Mucosa of descending colon (tissue), 3 donors: Measurements from ENCODE around the gene C1orf116. TPM values are rescaled to one million over a fixed set of nuclear protein-coding genes. Genes with fewer than 3 reads are reported as not detected.
A peak's percentile ranks its signal among the peaks of the same experiment; 100 is the strongest.

Source experiments
- ATAC-seq: fragments of 200-7000 bp; cut with Tn5 transposase; one replicate; pipeline ENCODE4 v1.9.1; 2020; ENCODE audit warnings: mild to moderate bottlenecking, moderate library complexity
- DNase-seq, 3 donors: peaks; one replicate each; pipeline ENCODE4 v3.0.0-alpha.2; 2020
- H3K36me3 ChIP-seq: fragments of 200-600 bp; one replicate; pipeline ENCODE4 v1.8.0; 2021; ENCODE audit warnings: low read depth, mild to moderate bottlenecking
- H3K4me1 ChIP-seq: fragments of 200-600 bp; one replicate; pipeline ENCODE4 v1.8.0; 2021; ENCODE audit warnings: low read depth, mild to moderate bottlenecking
- H3K4me3 ChIP-seq: fragments of 200-600 bp; one replicate; pipeline ENCODE4 v1.8.0; 2021; ENCODE audit warnings: mild to moderate bottlenecking
- H3K9me3 ChIP-seq: fragments of 200-600 bp; one replicate; pipeline ENCODE4 v1.8.0; 2021; ENCODE audit warnings: mild to moderate bottlenecking
- intact Hi-C, 2 donors: fragments of 100-400 bp; cut with DNase I in 1 of 2; cut with micrococcal nuclease in 1 of 2; formaldehyde crosslinking; loops; one replicate each; pipeline versions ENCODE4 v1.11.0 to v1.11.1; 2022; cut with DNase I, micrococcal nuclease
- total RNA-seq, 3 donors: library from RNA; stranded (reverse); fragmentation: NEBNext Ultra II Directional in 2 of 3; extraction: Animal tissue kit (Norgen Biotek cat#: 25700) in 2 of 3; gene quantifications; one replicate each; pipeline versions ENCODE4 v1.2.1 to v1.2.4, GENCODE V29; 2021 to 2023
- TF ChIP-seq, protein P1 (sequence below): fragments of 200-600 bp; IDR thresholded peaks from one replicate; pipeline ENCODE4 v1.8.0; 2022; ENCODE audit warnings: antibody characterized with exemption, mild to moderate bottlenecking
- donor health status: DM: no; HTN: no; CAD: no; lungs with moderate emphysema.
- donor health status: DM: no; HTN: no; CAD: no.
- donor health status: DM: no; HTN: yes; CAD: no.

The C1orf116 gene
- total RNA-seq, 3 donors from 2014 or later: 8.7 to 31.0 (median 25.4) TPM

DNA sequence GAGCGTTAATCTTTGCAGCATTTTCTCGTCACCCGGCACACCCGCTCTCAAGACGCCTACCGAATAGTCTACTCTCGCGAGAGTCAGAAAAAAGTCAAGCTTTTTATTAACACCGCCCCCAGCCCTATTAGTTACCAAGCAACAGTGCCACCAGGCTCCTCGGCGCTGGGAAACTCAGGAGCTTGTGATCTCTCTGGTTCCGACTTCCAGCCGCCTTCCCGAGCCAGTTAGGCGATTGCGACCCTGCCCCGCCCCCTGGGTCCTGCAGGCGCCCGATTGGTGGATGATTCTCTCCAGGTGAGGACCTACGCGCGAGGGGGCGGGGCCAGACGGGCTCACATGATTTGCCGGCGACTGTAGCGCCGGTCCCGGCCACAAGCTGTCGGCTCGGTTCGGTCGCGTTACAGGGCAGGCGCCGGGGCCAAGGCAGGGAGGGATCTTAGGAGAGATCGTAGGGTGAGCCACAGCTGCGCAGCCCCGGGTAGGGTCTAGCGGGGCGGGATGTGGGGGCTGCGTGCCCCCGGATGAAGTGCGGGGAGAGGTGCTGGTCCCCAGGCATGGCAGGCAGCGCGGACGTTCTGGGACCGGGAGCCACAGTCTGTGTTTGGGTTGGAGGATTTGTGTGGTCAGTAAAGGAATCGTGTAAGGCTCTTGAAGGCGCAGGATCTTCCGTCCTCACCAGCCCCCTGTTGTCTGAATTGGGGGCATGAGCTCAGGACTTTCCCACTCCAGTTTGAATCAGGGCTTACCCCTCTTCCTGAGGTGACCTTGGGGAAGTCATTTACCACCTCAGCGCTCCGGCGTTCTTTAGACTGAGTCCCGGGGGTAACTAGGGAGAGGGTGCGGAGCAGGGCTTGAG, 20.6 kb upstream of the C1orf116 start, which contains the start of gene PFKFB2:
PFKFB2 (plus strand) TSS at position 365 of the 859 bp plus-strand sequence. CDS start 1,443 bp downstream, outside the sequence.
- peak; percentile 88 for ATAC-seq
- intact Hi-C loops: no loop called here
- TF ChIP-seq, protein P1, sequence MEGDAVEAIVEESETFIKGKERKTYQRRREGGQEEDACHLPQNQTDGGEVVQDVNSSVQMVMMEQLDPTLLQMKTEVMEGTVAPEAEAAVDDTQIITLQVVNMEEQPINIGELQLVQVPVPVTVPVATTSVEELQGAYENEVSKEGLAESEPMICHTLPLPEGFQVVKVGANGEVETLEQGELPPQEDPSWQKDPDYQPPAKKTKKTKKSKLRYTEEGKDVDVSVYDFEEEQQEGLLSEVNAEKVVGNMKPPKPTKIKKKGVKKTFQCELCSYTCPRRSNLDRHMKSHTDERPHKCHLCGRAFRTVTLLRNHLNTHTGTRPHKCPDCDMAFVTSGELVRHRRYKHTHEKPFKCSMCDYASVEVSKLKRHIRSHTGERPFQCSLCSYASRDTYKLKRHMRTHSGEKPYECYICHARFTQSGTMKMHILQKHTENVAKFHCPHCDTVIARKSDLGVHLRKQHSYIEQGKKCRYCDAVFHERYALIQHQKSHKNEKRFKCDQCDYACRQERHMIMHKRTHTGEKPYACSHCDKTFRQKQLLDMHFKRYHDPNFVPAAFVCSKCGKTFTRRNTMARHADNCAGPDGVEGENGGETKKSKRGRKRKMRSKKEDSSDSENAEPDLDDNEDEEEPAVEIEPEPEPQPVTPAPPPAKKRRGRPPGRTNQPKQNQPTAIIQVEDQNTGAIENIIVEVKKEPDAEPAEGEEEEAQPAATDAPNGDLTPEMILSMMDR: peak; percentile 1
- H3K36me3 ChIP-seq: no peaks in the 10 kb centered on the region
- peaks cover 32% of the 10 kb centered on the region for H3K4me1 ChIP-seq
- H3K9me3 ChIP-seq: no peaks in the 10 kb centered on the region
- DNase-seq: peak; percentile 99 to 100 (median 99)
- peak within 1 kb of the TSS; percentile 47 for H3K4me3 ChIP-seq

DNA sequence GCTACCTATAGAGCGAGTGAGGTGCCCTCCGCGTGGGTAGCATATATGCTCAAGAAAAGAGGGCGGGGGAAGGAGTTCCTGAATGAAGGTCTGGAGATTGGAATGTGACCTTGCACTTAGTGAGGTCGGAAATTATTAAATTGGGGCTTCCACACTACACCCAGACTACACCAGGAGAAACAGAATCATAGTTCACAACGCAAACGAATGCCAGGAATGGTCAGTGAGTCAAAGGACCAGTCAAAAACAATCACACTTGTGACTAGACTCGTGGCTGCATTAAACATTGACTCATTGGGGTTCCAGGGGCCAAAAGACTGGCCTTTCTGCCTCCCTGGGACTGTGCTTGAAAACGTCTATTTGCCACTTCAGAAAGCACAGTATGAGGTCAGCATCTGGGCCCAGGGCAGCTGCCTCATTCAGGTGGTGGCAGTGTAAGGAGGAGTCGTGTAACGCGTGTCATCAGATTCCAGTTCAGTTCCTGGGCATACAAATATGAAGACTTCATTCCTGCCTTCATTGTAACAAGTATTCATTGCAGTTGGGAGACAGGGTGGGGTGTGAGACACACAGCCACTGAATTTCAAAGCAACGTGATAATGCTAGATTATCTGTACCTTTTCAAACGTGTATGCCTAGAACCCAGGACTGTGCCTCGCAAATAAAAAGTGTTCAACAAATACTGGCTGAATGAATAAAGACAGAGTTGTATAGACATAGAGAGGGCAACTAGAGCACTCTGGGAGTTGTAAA, 18.8 kb upstream of the C1orf116 start, which contains the start of gene YOD1:
YOD1 (minus strand) TSS at position 18 of the 753 bp plus-strand sequence. CDS start 178 bp downstream, outside the sequence.
- Histone ChIP-seq H3K9me3 (no peaks in the 10 kb centered on the region), H3K4me1 (peaks cover 39% of the 10 kb centered on the region), H3K4me3 (peak within 1 kb of the TSS; percentile 92), H3K36me3 (no peaks in the 10 kb centered on the region)
- DNase-seq: peak; percentile 33 to 50 (median 44)
- TF ChIP-seq, protein P1: no peak
- intact Hi-C loops: no loop called here
- peak; percentile 20 for ATAC-seq

DNA sequence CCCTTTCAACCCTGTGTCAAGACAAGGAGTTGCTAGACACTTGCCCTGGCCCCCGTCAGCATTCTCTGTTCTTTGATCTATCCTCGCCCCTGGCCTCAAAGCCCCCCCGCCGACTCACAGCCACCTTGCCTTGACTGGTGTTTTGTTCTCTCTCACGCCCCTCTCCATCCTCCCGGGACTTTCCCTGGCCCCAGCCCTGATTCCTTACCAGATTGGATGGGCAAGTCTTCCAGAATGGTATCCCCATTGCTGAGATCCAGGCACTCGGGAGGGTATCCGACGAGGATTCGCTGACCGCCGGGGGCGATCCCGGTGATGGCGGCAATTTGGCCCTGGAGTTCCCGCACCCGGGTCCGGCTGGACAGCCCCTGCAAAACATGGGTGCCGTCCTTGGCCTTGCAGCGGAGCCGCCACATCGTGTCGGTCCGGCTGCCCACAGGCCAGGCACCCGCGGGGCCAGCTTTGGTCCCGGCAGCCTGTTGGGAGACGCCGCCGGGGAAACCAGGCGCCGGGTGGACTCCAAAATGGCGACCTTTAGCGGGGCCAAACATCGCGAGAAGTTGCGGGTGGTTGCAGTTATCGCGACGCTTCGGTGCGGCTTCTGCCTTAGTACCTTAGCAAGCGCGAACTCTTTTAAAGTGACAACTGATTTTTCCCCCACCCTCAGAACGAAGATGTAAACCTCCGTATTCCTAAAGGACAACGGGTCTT, 18.1 kb upstream of the C1orf116 start:
- Histone ChIP-seq H3K4me1 (peaks cover 39% of the 10 kb centered on the region), H3K36me3 (no peaks in the 10 kb centered on the region), H3K9me3 (no peaks in the 10 kb centered on the region), H3K4me3 (peak overlapping the region; percentile 92)
- peak; percentile 65 for ATAC-seq
- intact Hi-C loops: no loop called here
- TF ChIP-seq, protein P1: no peak
- DNase-seq: peak; percentile 94 to 95 (median 94)

- ATAC-seq (peak; percentile 25), DNase-seq (peak in 1 of 3 donors; percentile 89)
- Histone ChIP-seq H3K9me3 (no peaks in the 10 kb centered on the region), H3K4me1 (peaks cover 39% of the 10 kb centered on the region), H3K36me3 (no peaks in the 10 kb centered on the region), H3K4me3 (peak overlapping the region; percentile 92)
- TF ChIP-seq, protein P1: peak; percentile 62
- intact Hi-C loops: no loop called here
Measured at GRCh38 chr1:207049974-207050391, 17.4 kb upstream of the C1orf116 start.

- TF ChIP-seq, protein P1: no peak
- H3K36me3 ChIP-seq: no peaks in the 10 kb centered on the region
- H3K4me3 ChIP-seq: no peak overlapping the region
- ATAC-seq (no peak), DNase-seq (no peak)
- H3K9me3 ChIP-seq: no peaks in the 10 kb centered on the region
- intact Hi-C loops: no loop called here
- peaks cover 39% of the 10 kb centered on the region for H3K4me1 ChIP-seq
Measured at GRCh38 chr1:207049514-207049913, 17.0 kb upstream of the C1orf116 start.
